MV-4-11 (cell line): ENCODE measurements around the gene RGS7BP.
"Not testable (repeated sequence)": the region's sequence is repeated elsewhere in the genome, so short reads cannot be mapped to it uniquely, and the experiment has no call there.

Experiments
- DNase-seq: peaks from one replicate; lab custom pipeline; 2025; lab: John Stamatoyannopoulos, UW

Gene RGS7BP

GRCh38 chr5:64558641-64559040 lies 52.8 kb downstream of the RGS7BP start:
- not testable (repeated sequence) for DNase-seq

DNA sequence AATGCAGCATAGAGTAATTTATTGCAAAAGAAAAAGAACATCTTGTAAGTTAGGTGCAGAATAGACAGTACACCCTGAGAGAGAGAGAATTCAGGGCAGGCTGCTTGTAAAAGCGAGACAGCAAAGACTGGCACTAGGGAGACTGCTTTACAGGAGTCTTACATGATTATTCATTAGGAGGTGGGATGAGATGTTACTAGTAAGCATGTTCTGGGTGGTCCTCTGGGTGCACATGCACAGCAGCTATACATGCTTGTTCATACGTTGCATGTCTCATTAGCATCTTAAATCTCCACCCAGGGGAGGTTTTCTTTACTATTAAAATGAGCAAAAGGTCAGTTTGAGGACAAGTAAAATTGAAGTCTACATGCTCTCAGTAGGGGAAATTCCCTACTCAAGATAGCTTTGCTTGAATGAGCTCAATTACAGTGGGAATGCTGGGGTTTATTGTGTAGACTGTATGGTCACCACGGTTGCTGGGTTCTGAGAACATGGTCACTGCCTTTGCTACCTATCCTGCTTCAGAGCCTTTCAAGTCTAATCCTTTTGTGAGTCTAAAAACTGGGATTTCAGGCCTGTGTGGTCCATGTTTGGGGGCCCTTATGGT lies 60.6 kb downstream of the RGS7BP start:
- DNase-seq = no peak

GRCh38 chr5:64569858-64570257 lies 64.0 kb downstream of the RGS7BP start:
- no peak for DNase-seq

DNA sequence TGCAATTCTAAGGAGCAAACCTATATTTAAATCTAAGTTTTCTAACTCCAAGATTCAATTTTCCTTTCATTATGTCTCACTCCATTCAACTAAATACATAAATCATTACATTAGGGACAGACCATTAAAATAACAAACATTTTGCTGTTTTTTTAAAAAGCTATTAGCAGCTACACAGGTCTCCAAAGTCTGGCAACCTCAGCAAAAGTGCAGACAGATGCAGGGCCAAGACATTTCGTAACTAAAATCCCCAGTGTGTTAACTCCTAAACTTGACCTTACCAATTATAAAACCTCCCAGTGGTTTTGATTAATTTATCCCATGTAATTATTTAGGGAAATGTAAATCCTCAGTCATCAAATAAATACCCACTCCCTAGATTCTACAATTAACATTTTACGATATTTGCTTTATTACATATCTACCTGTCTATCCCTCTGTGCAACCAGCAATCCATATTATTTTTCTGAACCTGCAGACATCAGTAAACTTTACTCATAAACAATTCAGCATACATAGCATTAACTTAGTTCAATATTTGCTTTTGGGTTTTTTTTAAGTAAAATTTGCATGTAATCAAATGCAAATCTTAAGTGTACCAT lies 64.7 kb downstream of the RGS7BP start:
- DNase-seq = no peak

GRCh38 chr5:64575561-64575960 lies 69.7 kb downstream of the RGS7BP start:
- no peak for DNase-seq

GRCh38 chr5:64576250-64576649 lies 70.4 kb downstream of the RGS7BP start:
- no peak for DNase-seq

- DNase-seq = no peak
These were observed 79.8 kb downstream of the RGS7BP start for GRCh38 chr5:64585646-64586045.

- no peak for DNase-seq
These were observed 81.6 kb downstream of the RGS7BP start for GRCh38 chr5:64587370-64587769.

DNA sequence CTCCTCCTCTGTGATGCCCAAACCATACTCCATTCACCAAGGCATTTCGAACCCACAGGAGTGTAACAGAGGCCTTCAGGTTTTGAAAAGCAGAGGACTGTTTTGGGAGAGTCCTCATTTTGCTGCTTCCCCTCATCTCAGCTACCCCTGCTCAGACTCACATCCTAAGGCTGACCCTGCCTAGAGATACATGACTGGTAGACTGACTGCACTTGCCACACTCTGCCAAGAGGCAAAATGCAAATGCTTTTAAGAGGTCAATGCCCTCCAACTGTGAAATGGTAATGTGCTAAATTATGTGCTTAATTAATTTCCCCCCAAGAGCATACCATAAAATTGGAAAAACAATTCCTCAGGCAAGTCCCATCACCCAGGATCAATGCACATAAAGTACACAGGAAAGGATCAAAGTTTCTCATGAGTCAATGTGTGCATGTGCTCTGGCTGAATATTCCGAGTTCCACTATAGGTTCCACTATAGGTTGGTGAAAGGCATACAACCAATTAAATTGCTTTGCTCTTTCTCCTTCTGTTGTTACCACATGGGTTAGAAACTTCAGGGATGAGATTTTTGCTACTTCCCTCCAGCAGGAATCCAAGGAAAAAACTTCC lies 87.0 kb downstream of the RGS7BP start:
- DNase-seq = no peak

DNA sequence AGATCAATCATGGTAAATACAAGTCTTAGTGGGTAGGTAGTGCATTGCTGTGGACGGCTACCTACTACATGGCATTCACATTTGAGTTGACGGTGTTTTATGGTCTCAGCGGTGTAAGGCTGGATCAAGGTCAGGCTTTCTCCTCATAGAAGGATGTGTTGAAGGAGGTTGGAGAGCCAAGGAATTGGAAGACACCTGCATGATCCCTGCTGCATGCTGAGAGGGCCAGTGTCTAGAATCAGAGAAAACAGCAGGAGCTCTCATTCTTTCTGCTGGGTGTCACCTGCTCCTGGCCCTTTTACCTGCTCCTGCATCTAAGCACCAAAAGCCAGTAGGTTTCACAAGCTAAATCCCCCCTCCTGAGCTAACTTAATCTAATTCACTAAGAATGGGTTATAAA lies 88.2 kb downstream of the RGS7BP start:
- DNase-seq = no peak

- DNase-seq = no peak
These were observed 88.8 kb downstream of the RGS7BP start for GRCh38 chr5:64594601-64595000.

- no peak for DNase-seq
These were observed 89.4 kb downstream of the RGS7BP start for GRCh38 chr5:64595031-64595855.

DNA sequence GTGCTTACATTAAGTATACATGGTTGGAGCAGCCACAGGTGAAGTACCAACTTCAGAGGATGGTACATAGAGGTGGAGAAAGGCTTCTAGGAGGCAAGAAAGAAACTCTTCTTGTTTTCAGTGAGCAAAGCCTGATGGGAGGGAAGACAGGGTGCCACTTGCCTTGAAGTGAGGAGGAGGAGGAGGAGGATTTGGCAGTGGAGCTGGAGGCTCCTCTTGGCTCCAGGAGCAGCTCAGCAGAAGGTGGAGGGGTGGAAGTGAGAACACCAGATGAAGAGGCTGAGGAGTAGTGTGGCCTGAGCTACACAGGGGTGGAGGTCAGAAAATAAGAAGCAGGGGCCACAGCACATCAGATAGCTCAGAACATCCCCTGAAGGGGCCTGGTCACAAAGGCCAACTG lies 93.4 kb downstream of the RGS7BP start:
- no peak for DNase-seq

GRCh38 chr5:64603676-64604075 lies 97.9 kb downstream of the RGS7BP start:
- no peak for DNase-seq

GRCh38 chr5:64606926-64607325 lies 101.1 kb downstream of the RGS7BP start:
- DNase-seq = no peak

GRCh38 chr5:64612344-64612961 lies 106.6 kb downstream of the RGS7BP start:
- DNase-seq = peak; percentile 18

DNA sequence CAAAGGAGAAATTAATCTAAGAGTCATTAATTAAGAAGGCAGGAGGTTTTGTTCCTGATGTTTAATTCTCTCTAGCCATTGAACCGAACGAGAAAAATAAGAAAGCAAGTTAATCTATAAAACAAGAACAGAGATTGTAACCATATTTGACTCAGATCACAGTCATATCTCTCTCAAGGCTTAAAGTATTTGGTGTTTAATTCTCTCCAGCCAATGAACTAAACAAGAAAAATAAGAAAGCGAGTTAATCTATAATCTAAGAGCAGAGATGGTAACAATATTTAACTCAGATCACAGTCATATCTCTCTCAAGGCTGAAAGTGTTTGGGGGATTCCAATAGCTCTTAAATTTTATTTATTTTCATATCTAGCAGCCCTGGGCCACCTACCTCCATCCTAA lies 110.1 kb downstream of the RGS7BP start:
- DNase-seq = no peak

DNA sequence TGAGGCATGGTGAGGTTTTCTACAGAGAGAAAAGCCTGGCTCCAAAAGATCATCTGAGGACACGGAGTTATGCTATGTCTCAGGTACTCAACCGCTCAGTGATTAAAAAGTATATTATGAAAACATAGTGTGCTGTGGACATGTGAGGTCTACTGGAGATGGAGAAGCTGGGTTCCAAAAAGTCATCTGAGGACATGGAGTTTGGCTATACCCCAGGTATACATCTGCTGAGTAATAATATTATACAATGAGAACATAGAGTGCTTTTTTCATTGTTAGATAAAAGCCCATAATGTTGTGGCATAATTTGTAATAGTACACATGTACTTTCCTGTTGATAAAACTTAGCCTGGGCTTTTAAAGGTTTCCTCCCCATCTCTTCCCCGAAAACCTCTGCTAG lies 113.8 kb downstream of the RGS7BP start:
- no peak for DNase-seq

DNA sequence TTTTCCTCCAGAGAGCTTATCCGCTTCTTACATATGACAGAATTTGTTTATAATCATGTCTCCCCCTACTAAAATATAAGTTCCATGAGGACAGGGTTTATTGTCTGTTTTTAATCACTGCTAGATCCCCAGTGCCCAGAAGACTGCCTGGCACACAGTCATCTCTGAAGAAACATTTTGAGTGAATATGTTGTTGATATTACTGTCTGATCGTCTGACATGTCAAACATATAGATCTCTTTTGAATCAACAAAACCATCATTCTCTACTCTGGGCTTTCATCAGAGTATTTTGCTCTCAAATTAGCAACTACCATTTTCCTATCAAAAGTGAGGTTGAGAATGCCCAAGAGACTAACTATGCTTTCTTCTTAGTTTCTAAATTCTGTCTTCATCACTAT lies 117.2 kb downstream of the RGS7BP start:
- DNase-seq = no peak

DNA sequence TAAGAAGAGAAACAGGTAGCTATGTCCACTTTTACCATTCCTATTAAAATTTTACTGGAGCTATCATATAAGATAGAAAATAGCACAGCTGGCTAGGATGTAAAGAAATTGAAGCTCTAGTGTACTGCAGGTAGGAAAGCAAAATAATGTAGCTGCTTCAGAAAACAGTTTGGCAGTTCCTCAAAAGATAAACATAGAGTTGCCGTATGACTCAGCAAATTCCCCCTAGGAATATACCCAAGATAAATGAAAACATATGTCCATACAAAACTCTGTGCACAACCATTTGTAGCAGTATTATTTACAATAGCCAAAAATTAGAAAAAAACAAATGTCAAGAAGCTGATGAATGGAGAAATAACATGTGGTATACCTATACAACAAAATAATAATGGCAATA lies 119.9 kb downstream of the RGS7BP start:
- DNase-seq = no peak

GRCh38 chr5:64628901-64629300 lies 123.1 kb downstream of the RGS7BP start:
- no peak for DNase-seq

GRCh38 chr5:64629841-64630240 lies 124.0 kb downstream of the RGS7BP start:
- DNase-seq = no peak
